Vagina (tissue), 2 donors: Measurements from ENCODE around the gene FRMPD4. TPM values are rescaled to one million over a fixed set of nuclear protein-coding genes. Genes with fewer than 3 reads are reported as not detected.

Experiments
- DNase-seq, 2 donors: peaks; one replicate each; pipeline ENCODE4 v3.0.0-alpha.2; 2017; ENCODE audit errors: extremely low spot score in 2 of 2
- H3K27ac ChIP-seq: fragments of 200-600 bp; sonication (generic); one replicate; pipeline ENCODE4 v1.5.1; 2019
- H3K27me3 ChIP-seq: fragments of 200-600 bp; sonication (generic); one replicate; pipeline ENCODE4 v1.5.1; 2019
- H3K36me3 ChIP-seq, 2 donors: fragments of 200-600 bp; sonication (generic); one replicate each; pipeline ENCODE4 v1.5.1; 2017 to 2019
- H3K4me1 ChIP-seq: fragments of 200-600 bp; sonication (generic); one replicate; pipeline ENCODE4 v1.5.1; 2019
- H3K4me3 ChIP-seq, 2 donors: fragments of 200-600 bp; sonication (generic); 1 replicate in 1 of 2; 2 replicates in 1 of 2; pipeline ENCODE4 v1.5.1; 2016 to 2019
- H3K9me3 ChIP-seq: fragments of 200-600 bp; sonication (generic); one replicate; pipeline ENCODE4 v1.5.1; 2019
- POLR2A ChIP-seq, 2 donors: fragments of 450-650 bp; IDR thresholded peaks; one replicate each; pipeline ENCODE4 v1.6.1; 2017; ENCODE audit warnings: antibody characterized with exemption in 2 of 2, mild to moderate bottlenecking in 2 of 2, moderate library complexity in 2 of 2
- POLR2AphosphoS5 ChIP-seq, 2 donors: sonication (generic); formaldehyde crosslinking; IDR thresholded peaks; one replicate each; pipeline ENCODE4 v1.9.0; 2017; ENCODE audit warnings: antibody characterized with exemption in 2 of 2, mild to moderate bottlenecking in 2 of 2, low read depth in 1 of 2; ENCODE audit not compliant: insufficient read depth in 1 of 2
- intact Hi-C: fragments of 100-400 bp; cut with DNase I; formaldehyde crosslinking; loops from one replicate; pipeline ENCODE4 v1.15.1; 2023
- total RNA-seq: library from RNA; depleted of rRNA; stranded (reverse); fragments of >200 nt; gene quantifications from one replicate; pipeline ENCODE4 v1.2.3, GENCODE V29; 2016
- TF ChIP-seq, protein P1 (sequence below), 3 experiments: fragments of 450-650 bp in 2 of 3; fragments of 200-600 bp in 1 of 3; sonication (generic) in 1 of 3; IDR thresholded peaks; one replicate each; pipeline ENCODE4 v1.5.1; 2017 to 2019; ENCODE audit warnings: antibody characterized with exemption in 3 of 3, mild to moderate bottlenecking in 2 of 3, moderate library complexity in 2 of 3

Gene FRMPD4
- total RNA-seq, 1 donor from 2014 or later = not detected

DNA sequence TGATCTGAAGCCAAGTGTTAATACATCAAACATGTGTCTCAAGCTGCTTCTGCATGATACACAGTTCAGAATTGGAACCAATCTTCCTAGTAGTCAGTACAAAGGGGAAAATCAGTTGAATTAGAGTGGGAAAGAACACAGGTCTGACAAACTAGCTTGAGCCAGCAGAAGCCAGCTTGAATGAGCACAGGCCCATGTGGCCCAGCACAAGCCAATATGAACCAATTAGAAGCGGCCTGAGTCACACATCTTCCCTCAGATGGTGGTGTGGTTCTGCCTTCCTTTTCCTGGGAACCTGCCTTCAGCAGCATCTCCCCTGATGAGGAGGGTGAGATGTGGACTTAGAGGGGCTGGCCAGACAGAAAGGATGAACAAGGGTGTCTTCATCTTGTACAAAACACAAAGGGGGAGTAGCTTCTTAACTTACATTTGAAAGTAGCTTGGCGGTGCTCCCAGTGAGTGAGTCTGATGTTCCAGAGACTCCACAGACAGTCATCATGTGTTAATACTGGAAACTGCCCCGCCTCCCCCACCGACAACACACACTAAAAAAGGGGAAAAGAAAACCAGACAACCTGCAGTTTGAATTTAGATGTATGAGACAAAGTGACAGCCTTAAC lies 72.0 kb downstream of the FRMPD4 start:
- Histone ChIP-seq H3K4me3 (no peak overlapping the region), H3K27ac (no peak overlapping the region), H3K9me3 (no peaks in the 10 kb centered on the region), H3K36me3 (no peaks in the 10 kb centered on the region), H3K4me1 (no peaks in the 10 kb centered on the region), H3K27me3 (no peaks in the 10 kb centered on the region)
- DNase-seq = no peak
- TF ChIP-seq, protein P1, sequence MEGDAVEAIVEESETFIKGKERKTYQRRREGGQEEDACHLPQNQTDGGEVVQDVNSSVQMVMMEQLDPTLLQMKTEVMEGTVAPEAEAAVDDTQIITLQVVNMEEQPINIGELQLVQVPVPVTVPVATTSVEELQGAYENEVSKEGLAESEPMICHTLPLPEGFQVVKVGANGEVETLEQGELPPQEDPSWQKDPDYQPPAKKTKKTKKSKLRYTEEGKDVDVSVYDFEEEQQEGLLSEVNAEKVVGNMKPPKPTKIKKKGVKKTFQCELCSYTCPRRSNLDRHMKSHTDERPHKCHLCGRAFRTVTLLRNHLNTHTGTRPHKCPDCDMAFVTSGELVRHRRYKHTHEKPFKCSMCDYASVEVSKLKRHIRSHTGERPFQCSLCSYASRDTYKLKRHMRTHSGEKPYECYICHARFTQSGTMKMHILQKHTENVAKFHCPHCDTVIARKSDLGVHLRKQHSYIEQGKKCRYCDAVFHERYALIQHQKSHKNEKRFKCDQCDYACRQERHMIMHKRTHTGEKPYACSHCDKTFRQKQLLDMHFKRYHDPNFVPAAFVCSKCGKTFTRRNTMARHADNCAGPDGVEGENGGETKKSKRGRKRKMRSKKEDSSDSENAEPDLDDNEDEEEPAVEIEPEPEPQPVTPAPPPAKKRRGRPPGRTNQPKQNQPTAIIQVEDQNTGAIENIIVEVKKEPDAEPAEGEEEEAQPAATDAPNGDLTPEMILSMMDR (IDR thresholded peaks at IDR 0.05) = no peak
- TF ChIP-seq POLR2A (IDR thresholded peaks at IDR 0.05) = no peak
- TF ChIP-seq POLR2AphosphoS5 (IDR thresholded peaks at IDR 0.05; ENCODE audit: insufficient read depth in 1 of 2, low read depth in 1 of 2) = no peak
- intact Hi-C loops = no loop called here

DNA sequence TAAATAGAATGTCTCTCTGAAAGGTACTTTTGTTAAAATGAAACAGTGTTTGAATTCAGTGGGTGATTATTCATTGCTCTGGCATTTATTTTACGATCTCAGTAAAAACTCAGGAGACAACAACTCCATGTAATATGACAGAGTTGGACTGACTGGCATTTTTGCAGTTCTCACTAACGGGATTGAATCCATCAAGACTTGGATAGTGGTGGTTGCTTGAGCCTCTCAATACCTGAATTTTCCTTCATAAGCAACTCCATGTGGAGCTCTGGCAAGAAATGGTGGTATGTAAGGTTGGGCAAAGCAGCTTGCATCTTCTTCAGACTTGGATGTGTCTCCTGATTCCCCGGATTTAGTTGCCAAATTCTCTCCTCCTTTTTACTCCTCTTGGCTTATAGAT lies 72.7 kb downstream of the FRMPD4 start:
- no peaks in the 10 kb centered on the region for H3K27me3 ChIP-seq
- no peak for DNase-seq
- H3K27ac ChIP-seq = no peak overlapping the region
- no peaks in the 10 kb centered on the region for H3K9me3 ChIP-seq
- no peak overlapping the region for H3K4me3 ChIP-seq
- no peak for TF ChIP-seq POLR2AphosphoS5 (IDR thresholded peaks at IDR 0.05; ENCODE audit: insufficient read depth in 1 of 2, low read depth in 1 of 2)
- TF ChIP-seq POLR2A (IDR thresholded peaks at IDR 0.05) = no peak
- TF ChIP-seq, protein P1 (IDR thresholded peaks at IDR 0.05) = no peak
- H3K36me3 ChIP-seq = no peaks in the 10 kb centered on the region
- intact Hi-C loops = no loop called here
- no peaks in the 10 kb centered on the region for H3K4me1 ChIP-seq

DNA sequence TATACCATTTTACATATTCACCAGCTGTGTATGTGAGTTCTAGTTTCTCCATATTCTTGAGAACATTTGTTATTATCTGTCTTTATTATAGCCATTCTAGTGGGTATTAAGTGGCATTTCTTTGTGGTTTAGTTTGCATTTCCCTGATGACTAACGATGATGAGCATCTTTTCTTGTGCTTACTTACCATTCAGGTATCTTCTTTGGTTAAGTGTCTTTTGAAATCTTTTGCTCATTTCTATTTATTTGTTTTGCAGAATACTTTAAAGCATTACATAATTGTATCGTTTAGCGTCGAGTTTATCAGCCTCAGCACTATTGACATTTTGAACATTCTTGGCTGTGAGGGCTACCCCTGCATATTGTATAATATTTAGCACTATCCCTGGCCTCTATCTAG lies 85.4 kb downstream of the FRMPD4 start:
- intact Hi-C loops = no loop called here
- H3K27ac ChIP-seq = no peak overlapping the region
- no peak for TF ChIP-seq POLR2A (IDR thresholded peaks at IDR 0.05)
- TF ChIP-seq, protein P1 (IDR thresholded peaks at IDR 0.05) = no peak
- TF ChIP-seq POLR2AphosphoS5 (IDR thresholded peaks at IDR 0.05; ENCODE audit: insufficient read depth in 1 of 2, low read depth in 1 of 2) = no peak
- H3K4me3 ChIP-seq = no peak overlapping the region
- DNase-seq = no peak
- H3K9me3 ChIP-seq = no peaks in the 10 kb centered on the region
- no peaks in the 10 kb centered on the region for H3K27me3 ChIP-seq
- H3K4me1 ChIP-seq = no peaks in the 10 kb centered on the region
- H3K36me3 ChIP-seq = no peaks in the 10 kb centered on the region

DNA sequence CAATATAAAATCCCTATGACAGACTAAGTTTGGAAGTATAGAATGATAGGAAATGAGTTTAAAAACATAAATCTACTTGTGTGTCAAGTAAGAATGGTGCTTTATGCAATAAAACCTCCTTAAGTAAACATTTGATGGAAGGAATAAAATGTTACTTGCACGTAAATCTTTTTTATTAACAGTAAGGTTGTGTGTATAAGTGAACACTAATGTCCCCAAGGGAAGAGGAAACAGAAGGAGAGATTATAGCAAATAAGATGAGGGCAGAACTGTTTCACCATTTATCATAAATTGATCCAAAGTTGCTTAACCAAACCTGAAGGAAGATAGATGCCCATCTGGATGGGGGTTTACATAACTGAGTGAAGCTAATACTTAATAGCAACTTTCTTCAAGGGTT lies 86.8 kb downstream of the FRMPD4 start:
- intact Hi-C loops = no loop called here
- Histone ChIP-seq H3K4me3 (no peak overlapping the region), H3K9me3 (no peaks in the 10 kb centered on the region), H3K36me3 (no peaks in the 10 kb centered on the region), H3K4me1 (no peaks in the 10 kb centered on the region), H3K27ac (no peak overlapping the region), H3K27me3 (no peaks in the 10 kb centered on the region)
- no peak for DNase-seq
- TF ChIP-seq POLR2AphosphoS5 (IDR thresholded peaks at IDR 0.05; ENCODE audit: insufficient read depth in 1 of 2, low read depth in 1 of 2) (no peak), POLR2A (IDR thresholded peaks at IDR 0.05) (no peak)
- TF ChIP-seq, protein P1 (IDR thresholded peaks at IDR 0.05) = no peak

DNA sequence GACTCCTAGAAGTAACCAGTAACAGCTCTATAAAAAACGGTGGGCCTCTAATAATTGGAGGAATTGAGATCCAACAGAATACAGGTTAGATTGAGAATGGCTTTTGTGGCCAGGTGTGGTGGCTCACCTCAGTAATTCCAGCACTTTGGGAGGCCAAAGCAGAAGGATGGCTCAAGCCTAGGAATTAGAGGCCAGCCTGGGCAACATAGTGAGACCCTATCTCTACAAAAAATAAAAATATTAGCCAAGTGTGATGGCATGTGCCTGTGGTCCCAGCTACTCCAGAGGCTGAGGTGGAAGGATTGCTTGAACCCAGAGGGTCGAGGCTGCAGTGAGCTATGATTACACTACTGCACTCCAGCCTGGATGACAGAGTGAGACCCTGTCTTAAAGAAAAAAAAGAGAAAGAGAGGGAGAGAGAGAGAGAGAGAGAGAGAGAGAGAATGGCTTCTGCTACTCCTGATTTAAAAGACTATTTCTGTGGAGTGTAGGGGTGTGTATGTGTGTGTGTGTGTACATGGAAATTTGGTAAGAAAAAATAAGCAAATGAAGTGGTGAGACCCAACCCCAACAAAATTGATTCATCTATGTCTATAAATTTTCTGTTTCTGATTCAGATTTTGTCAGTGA lies 89.3 kb downstream of the FRMPD4 start:
- Histone ChIP-seq H3K36me3 (no peaks in the 10 kb centered on the region), H3K27me3 (no peaks in the 10 kb centered on the region), H3K4me1 (no peaks in the 10 kb centered on the region), H3K9me3 (no peaks in the 10 kb centered on the region), H3K4me3 (no peak overlapping the region), H3K27ac (no peak overlapping the region)
- TF ChIP-seq, protein P1 (IDR thresholded peaks at IDR 0.05) = no peak
- TF ChIP-seq POLR2A (IDR thresholded peaks at IDR 0.05) = no peak
- TF ChIP-seq POLR2AphosphoS5 (IDR thresholded peaks at IDR 0.05; ENCODE audit: insufficient read depth in 1 of 2, low read depth in 1 of 2) = no peak
- intact Hi-C loops = no loop called here
- DNase-seq = no peak
